Measurements from ENCODE around the gene L3MBTL2.

L3MBTL2 gene

GRCh38 chr22:41231369-41231768 lies 26.3 kb downstream of the L3MBTL2 start:
- TF ChIP-seq CREB1 (IDR thresholded peaks at IDR 0.05; ENCODE audit: low read depth): no peak
- TF ChIP-seq RAD21 (IDR thresholded peaks at IDR 0.05; ENCODE audit: low read depth): no peak
- TF ChIP-seq TCF12 (IDR thresholded peaks at IDR 0.05; ENCODE audit: low read depth): no peak
- TF ChIP-seq NFIC (IDR thresholded peaks at IDR 0.05): no peak
- TF ChIP-seq, protein P1, sequence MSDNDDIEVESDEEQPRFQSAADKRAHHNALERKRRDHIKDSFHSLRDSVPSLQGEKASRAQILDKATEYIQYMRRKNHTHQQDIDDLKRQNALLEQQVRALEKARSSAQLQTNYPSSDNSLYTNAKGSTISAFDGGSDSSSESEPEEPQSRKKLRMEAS (IDR thresholded peaks at IDR 0.05): no peak
- no peak for TF ChIP-seq CEBPB (IDR thresholded peaks at IDR 0.05)
- no peak for TF ChIP-seq YY1 (IDR thresholded peaks at IDR 0.05; ENCODE audit: low read depth)
- TF ChIP-seq TEAD4 (IDR thresholded peaks at IDR 0.05): no peak
- no peak for TF ChIP-seq USF1 (IDR thresholded peaks at IDR 0.05)
- TF ChIP-seq, protein P2, sequence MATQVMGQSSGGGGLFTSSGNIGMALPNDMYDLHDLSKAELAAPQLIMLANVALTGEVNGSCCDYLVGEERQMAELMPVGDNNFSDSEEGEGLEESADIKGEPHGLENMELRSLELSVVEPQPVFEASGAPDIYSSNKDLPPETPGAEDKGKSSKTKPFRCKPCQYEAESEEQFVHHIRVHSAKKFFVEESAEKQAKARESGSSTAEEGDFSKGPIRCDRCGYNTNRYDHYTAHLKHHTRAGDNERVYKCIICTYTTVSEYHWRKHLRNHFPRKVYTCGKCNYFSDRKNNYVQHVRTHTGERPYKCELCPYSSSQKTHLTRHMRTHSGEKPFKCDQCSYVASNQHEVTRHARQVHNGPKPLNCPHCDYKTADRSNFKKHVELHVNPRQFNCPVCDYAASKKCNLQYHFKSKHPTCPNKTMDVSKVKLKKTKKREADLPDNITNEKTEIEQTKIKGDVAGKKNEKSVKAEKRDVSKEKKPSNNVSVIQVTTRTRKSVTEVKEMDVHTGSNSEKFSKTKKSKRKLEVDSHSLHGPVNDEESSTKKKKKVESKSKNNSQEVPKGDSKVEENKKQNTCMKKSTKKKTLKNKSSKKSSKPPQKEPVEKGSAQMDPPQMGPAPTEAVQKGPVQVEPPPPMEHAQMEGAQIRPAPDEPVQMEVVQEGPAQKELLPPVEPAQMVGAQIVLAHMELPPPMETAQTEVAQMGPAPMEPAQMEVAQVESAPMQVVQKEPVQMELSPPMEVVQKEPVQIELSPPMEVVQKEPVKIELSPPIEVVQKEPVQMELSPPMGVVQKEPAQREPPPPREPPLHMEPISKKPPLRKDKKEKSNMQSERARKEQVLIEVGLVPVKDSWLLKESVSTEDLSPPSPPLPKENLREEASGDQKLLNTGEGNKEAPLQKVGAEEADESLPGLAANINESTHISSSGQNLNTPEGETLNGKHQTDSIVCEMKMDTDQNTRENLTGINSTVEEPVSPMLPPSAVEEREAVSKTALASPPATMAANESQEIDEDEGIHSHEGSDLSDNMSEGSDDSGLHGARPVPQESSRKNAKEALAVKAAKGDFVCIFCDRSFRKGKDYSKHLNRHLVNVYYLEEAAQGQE (IDR thresholded peaks at IDR 0.05; ENCODE audit: low read depth): no peak
- no peak for TF ChIP-seq EGR1 (IDR thresholded peaks at IDR 0.05)
- no peak for TF ChIP-seq TAF1 (IDR thresholded peaks at IDR 0.05; ENCODE audit: low read depth)
- TF ChIP-seq FOXM1 (IDR thresholded peaks at IDR 0.05; ENCODE audit: borderline replicate concordance, low read depth): no peak
- TF ChIP-seq ZBTB7A (IDR thresholded peaks at IDR 0.05; ENCODE audit: low read depth): no peak
- no peak for TF ChIP-seq EP300 (IDR thresholded peaks at IDR 0.05; ENCODE audit: borderline replicate concordance)

DNA sequence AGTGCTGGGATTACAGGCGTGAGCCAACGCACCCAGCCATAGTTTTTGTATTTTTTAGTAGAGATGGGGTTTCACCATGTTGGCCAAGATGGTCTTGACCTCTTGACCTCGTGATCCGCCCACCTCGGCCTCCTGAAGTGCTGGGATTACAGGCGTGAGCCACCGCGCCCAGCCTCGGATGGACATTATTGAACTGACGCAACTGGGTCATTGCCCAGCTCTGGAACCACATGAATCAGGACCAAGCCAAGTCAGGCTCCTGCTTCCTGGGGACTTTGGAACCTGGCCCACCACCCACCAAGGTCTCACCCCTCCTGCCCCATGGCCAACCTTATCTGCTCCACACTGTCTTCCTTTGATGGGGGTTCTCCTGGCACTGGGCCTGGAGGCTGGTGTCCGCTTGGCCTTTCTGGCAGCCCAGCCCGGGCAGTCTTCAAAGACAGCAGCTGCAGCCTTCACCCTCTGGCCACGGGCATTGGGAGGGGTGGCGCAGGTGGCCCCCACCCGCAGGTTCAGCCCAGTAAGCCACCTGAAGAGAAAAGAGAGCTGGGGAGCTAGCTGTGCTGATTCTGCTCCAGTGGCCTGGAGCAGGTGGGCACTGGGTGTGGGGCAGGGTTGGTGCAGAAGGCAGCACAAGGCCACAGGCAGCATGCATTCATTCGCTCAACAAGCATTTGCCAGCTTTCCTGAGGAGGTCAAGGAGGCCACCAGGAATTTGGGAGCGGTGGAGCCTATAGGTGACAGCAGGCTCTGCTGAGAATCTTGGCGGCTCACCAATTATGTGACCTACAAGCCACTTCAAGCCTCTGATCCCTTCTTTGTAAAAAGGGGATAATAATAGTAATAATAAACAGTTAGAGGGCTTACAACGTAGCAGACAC lies 29.9 kb downstream of the L3MBTL2 start:
- TF ChIP-seq RAD21 (IDR thresholded peaks at IDR 0.05; ENCODE audit: low read depth) (no peak), YY1 (IDR thresholded peaks at IDR 0.05; ENCODE audit: low read depth) (no peak), TEAD4 (IDR thresholded peaks at IDR 0.05) (no peak), USF1 (IDR thresholded peaks at IDR 0.05) (no peak), ZBTB7A (IDR thresholded peaks at IDR 0.05; ENCODE audit: low read depth) (no peak), TCF12 (IDR thresholded peaks at IDR 0.05; ENCODE audit: low read depth) (no peak)
- TF ChIP-seq, protein P2 (IDR thresholded peaks at IDR 0.05; ENCODE audit: low read depth): no peak
- TF ChIP-seq, protein P1 (IDR thresholded peaks at IDR 0.05): no peak

- TF ChIP-seq EP300 (IDR thresholded peaks at IDR 0.05; ENCODE audit: borderline replicate concordance): no peak
- TF ChIP-seq CEBPB (IDR thresholded peaks at IDR 0.05): no peak
- TF ChIP-seq TAF1 (IDR thresholded peaks at IDR 0.05; ENCODE audit: low read depth): no peak
- TF ChIP-seq USF1 (IDR thresholded peaks at IDR 0.05): no peak
- no peak for TF ChIP-seq ZBTB7A (IDR thresholded peaks at IDR 0.05; ENCODE audit: low read depth)
Measured at GRCh38 chr22:41237036-41237706, 32.1 kb downstream of the L3MBTL2 start.

DNA sequence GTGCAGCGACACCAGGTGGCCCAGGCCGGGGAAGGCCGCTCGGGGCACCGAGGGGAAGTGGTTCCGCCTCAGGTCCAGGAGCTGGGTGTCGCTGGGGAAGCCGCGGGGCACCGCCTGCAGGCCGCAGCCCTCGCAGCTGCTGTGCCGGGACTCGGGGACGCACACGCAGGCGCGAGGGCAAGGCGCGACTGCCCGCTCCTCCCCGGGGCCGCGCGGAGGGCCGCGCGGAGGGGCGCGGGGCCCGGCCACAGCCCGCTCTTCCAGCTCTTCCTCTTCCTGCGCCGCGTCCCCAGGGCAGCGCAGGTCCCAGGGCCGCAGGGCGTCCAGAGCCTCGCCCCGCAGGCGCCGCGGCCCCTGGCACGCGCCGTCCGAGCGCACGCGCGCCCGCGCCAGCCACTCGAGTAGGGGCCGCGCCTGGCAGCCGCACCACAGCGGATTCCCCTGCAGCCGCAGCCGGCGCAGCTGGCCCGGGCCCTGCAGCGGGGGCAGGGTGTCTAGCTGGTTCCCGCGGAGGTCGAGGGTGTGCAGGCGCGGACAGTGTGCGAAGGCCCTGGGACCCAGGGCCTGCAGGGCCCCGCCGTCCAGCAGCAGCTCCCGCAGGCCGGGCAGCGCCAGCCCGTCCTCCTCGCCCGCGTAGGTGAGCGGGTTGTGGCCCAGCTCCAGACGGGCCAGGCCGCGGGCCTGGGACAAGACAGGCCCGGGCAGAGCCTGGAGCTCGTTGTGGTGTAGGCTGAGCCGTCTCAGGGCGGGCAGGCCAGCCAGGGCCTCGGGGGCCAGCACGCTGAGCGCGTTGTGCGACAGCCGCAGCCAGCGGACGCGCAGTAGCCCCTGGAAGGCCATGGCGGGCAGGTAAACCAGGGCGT lies 32.8 kb downstream of the L3MBTL2 start:
- TF ChIP-seq, protein P2 (IDR thresholded peaks at IDR 0.05; ENCODE audit: low read depth): no peak
- TF ChIP-seq EP300 (IDR thresholded peaks at IDR 0.05; ENCODE audit: borderline replicate concordance) (no peak), TAF1 (IDR thresholded peaks at IDR 0.05; ENCODE audit: low read depth) (no peak), FOXM1 (IDR thresholded peaks at IDR 0.05; ENCODE audit: borderline replicate concordance, low read depth) (no peak), TEAD4 (IDR thresholded peaks at IDR 0.05) (no peak), CREB1 (IDR thresholded peaks at IDR 0.05; ENCODE audit: low read depth) (no peak), NFIC (IDR thresholded peaks at IDR 0.05) (no peak), CEBPB (IDR thresholded peaks at IDR 0.05) (no peak), ZBTB7A (IDR thresholded peaks at IDR 0.05; ENCODE audit: low read depth) (no peak), YY1 (IDR thresholded peaks at IDR 0.05; ENCODE audit: low read depth) (no peak), RAD21 (IDR thresholded peaks at IDR 0.05; ENCODE audit: low read depth) (no peak), USF1 (IDR thresholded peaks at IDR 0.05) (no peak), EGR1 (IDR thresholded peaks at IDR 0.05) (no peak), TCF12 (IDR thresholded peaks at IDR 0.05; ENCODE audit: low read depth) (no peak)
- TF ChIP-seq, protein P1 (IDR thresholded peaks at IDR 0.05): no peak
